H1 (cell line): ENCODE measurements around the gene KCNN4. TPM values are rescaled to one million over a fixed set of nuclear protein-coding genes. Genes with fewer than 3 reads are reported as not detected.

Experiments
- ATF2 ChIP-seq: IDR thresholded peaks from 2 replicates; pipeline ENCODE4 v1.6.1; 2012; ENCODE audit warnings: low read length, inconsistent platforms
- BRCA1 ChIP-seq: IDR thresholded peaks from 2 replicates; pipeline ENCODE4 v1.6.1; 2012; ENCODE audit warnings: low read depth, low read length, improper control_type of control experiment
- CBX8 ChIP-seq: fragments of 300-800, 300-1000 bp; sonication (generic); IDR thresholded peaks from 2 replicates; pipeline ENCODE4 v1.7.1; 2016; ENCODE audit warnings: low read depth, low read length, borderline replicate concordance
- CEBPB ChIP-seq: IDR thresholded peaks from 2 replicates; pipeline ENCODE4 v1.6.1; 2012; ENCODE audit warnings: low read depth, low read length
- CHD1 ChIP-seq: IDR thresholded peaks from 2 replicates; pipeline ENCODE4 v1.6.1; 2012; ENCODE audit warnings: low read depth, low read length, improper control_type of control experiment
- CTBP2 ChIP-seq: IDR thresholded peaks from 2 replicates; pipeline ENCODE4 v1.7.0; 2011; ENCODE audit warnings: borderline replicate concordance, mild to moderate bottlenecking, moderate library complexity, mixed read lengths, low read length; ENCODE audit not compliant: insufficient read depth, insufficient read length
- E2F6 ChIP-seq: IDR thresholded peaks from 2 replicates; pipeline ENCODE4 v1.6.1; 2012; ENCODE audit warnings: inconsistent platforms
- FOSL1 ChIP-seq: IDR thresholded peaks from 2 replicates; pipeline ENCODE4 v1.6.1; 2011; ENCODE audit warnings: mild to moderate bottlenecking, low read depth, low read length, moderate library complexity; ENCODE audit not compliant: insufficient read depth
- HDAC2 ChIP-seq, 2 experiments: fragments of 300-600 bp in 1 of 2; sonication (generic) in 1 of 2; IDR thresholded peaks; 2 replicates each; pipeline ENCODE4 v1.6.1; 2011 to 2012; ENCODE audit warnings: low read depth in 2 of 2, low read length in 2 of 2, mild to moderate bottlenecking in 2 of 2, moderate library complexity in 2 of 2, borderline replicate concordance in 1 of 2, inconsistent platforms in 1 of 2
- HDAC6 ChIP-seq: IDR thresholded peaks from one replicate; pipeline ENCODE4 v1.7.1; 2012; ENCODE audit warnings: low read depth, mild to moderate bottlenecking, inconsistent platforms, low read length, moderate library complexity
- MAX ChIP-seq: IDR thresholded peaks from 2 replicates; pipeline ENCODE4 v1.6.1; 2012; ENCODE audit warnings: inconsistent platforms
- POU5F1 ChIP-seq: IDR thresholded peaks from 2 replicates; pipeline ENCODE4 v1.6.1; 2011; ENCODE audit warnings: low read depth, mild to moderate bottlenecking, low read length, moderate library complexity
- RAD21 ChIP-seq, 2 experiments: IDR thresholded peaks in 1 of 2; conservative IDR thresholded peaks in 1 of 2; 2 replicates each; pipeline ENCODE4 v1.6.1; 2011; ENCODE audit warnings: low read depth in 2 of 2, low read length in 2 of 2, improper control_type of control experiment in 1 of 2, inconsistent platforms in 1 of 2, mild to moderate bottlenecking in 1 of 2, moderate library complexity in 1 of 2
- SAP30 ChIP-seq: fragments of 300-600 bp; sonication (generic); IDR thresholded peaks from 2 replicates; pipeline ENCODE4 v1.7.1; 2012; ENCODE audit warnings: low read length, moderate library complexity, mild to moderate bottlenecking, inconsistent platforms; ENCODE audit not compliant: insufficient read depth, insufficient replicate concordance
- SIN3A ChIP-seq, 2 experiments: IDR thresholded peaks in 1 of 2; conservative IDR thresholded peaks in 1 of 2; 2 replicates each; pipeline ENCODE4 v1.6.1; 2011 to 2012; ENCODE audit warnings: low read length in 2 of 2, improper control_type of control experiment in 1 of 2, low read depth in 1 of 2, mild to moderate bottlenecking in 1 of 2
- SIX5 ChIP-seq: IDR thresholded peaks from 2 replicates; pipeline ENCODE4 v1.6.1; 2011; ENCODE audit warnings: mild to moderate bottlenecking, low read depth, low read length
- SP4 ChIP-seq: IDR thresholded peaks from 2 replicates; pipeline ENCODE4 v1.6.1; 2012; ENCODE audit warnings: low read length, inconsistent platforms
- SUZ12 ChIP-seq: fragments of 200-600 bp; sonication (generic); IDR thresholded peaks from 2 replicates; pipeline ENCODE4 v1.6.1; 2012; ENCODE audit warnings: mild to moderate bottlenecking, inconsistent platforms, low read length, moderate library complexity, mixed read lengths
- YY1 ChIP-seq: IDR thresholded peaks from 2 replicates; pipeline ENCODE4 v1.6.1; 2011; ENCODE audit warnings: low read depth, mild to moderate bottlenecking, low read length
- polyA plus RNA-seq, 7 experiments: library from polyadenylated mRNA; depleted of rRNA in 3 of 7; stranded (reverse) in 5 of 7; unstranded in 2 of 7; fragments of >200 nt in 5 of 7; fragments of 200-250 nt in 2 of 7; gene quantifications; 1 replicate in 5 of 7; 2 replicates in 1 of 7; 4 replicates in 1 of 7; pipeline versions ENCODE4 v1.2.1 to v1.2.3, GENCODE V29; 2011 to 2013; ENCODE audit warnings: missing spikeins in 2 of 7, mixed read lengths in 2 of 7
- total RNA-seq: library from RNA; stranded (reverse); fragmentation: NEBNext Ultra II Directional; extraction: Animal tissue kit (Norgen Biotek cat#: 25700); gene quantifications from 2 replicates; pipeline ENCODE4 v1.2.1, GENCODE V29; 2021

The KCNN4 gene
- total and polyA plus RNA-seq, 2 of the 8 experiments (the other 6 are each of a cell fraction or from before 2014, with no cell fraction given) = 0.78 to 1.5 TPM

- TF ChIP-seq HDAC2 (IDR thresholded peaks at IDR 0.05; ENCODE audit: borderline replicate concordance in 1 of 2, low read depth in 2 of 2, low read length in 2 of 2) = no peak
- TF ChIP-seq SIX5 = peak; percentile 82
- TF ChIP-seq YY1 = no peak
- no peak for TF ChIP-seq CTBP2
- peak; percentile 67; the same call in 1 of the 2 replicates for TF ChIP-seq MAX
- TF ChIP-seq CHD1 = no peak
- TF ChIP-seq POU5F1 = no peak
- TF ChIP-seq E2F6 = peak; percentile 81
- TF ChIP-seq ATF2 = no peak
- no peak for TF ChIP-seq CBX8
- no peak for TF ChIP-seq SP4
- no peak for TF ChIP-seq HDAC6
- TF ChIP-seq CEBPB = no peak
- TF ChIP-seq FOSL1 = no peak
- TF ChIP-seq SAP30 = no peak
- TF ChIP-seq RAD21 (IDR thresholded peaks at IDR 0.05 in 1 of 2, conservative IDR thresholded peaks at IDR 0.05 in 1 of 2; ENCODE audit: low read depth in 2 of 2, low read length in 2 of 2) = no peak; a peak in 1 of 4 replicates
- no peak for TF ChIP-seq BRCA1
- TF ChIP-seq SUZ12 = no peak
- TF ChIP-seq SIN3A (conservative IDR thresholded peaks at IDR 0.05 in 1 of 2, IDR thresholded peaks at IDR 0.05 in 1 of 2; ENCODE audit: low read depth in 1 of 2, low read length in 2 of 2) = peak in 1 of 2 experiments; percentile 77; a peak in 1 of 4 replicates
These were observed 46.3 kb upstream of the KCNN4 start, which contains the start of gene ZNF283 (continued) for GRCh38 chr19:43826787-43827754.
